Measurements from ENCODE around the gene TRMT112.

Gene TRMT112

DNA sequence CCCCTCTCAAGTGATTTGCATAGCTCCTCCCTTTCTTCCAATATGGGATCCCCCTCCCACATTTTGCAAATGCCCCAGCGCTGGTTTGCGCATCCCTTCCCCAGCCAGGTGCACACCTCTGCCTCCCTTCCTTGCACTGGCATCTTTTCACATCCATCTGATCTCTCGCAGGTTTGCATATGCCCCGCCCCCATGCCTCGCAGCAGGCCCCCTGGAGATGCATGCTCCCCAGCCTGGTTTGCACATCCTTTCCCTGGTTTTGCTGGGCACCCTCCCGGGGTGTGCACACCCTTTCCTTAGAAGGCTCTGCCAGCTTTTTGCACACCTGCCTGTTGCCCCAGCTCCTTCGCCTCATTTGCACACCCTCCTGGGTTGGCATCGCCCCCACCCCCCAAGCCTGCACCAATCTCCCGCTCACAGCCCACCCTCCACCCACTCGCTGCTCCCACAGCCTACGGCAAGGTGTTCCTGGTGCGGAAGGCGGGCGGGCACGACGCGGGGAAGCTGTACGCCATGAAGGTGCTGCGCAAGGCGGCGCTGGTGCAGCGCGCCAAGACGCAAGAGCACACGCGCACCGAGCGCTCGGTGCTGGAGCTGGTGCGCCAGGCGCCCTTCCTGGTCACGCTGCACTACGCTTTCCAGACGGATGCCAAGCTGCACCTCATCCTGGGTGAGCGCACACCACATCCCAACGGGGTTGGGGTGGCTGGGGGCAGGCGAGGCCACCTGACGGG, 42.5 kb upstream of the TRMT112 start:
- DNase-seq (ENCODE audit: low read depth): no peak
- no peak for TF ChIP-seq CTCF (conservative IDR thresholded peaks at IDR 0.05; ENCODE audit: low read length)
- H3K4me3 ChIP-seq (ENCODE audit: low read length): peak overlapping the region; percentile 96

DNA sequence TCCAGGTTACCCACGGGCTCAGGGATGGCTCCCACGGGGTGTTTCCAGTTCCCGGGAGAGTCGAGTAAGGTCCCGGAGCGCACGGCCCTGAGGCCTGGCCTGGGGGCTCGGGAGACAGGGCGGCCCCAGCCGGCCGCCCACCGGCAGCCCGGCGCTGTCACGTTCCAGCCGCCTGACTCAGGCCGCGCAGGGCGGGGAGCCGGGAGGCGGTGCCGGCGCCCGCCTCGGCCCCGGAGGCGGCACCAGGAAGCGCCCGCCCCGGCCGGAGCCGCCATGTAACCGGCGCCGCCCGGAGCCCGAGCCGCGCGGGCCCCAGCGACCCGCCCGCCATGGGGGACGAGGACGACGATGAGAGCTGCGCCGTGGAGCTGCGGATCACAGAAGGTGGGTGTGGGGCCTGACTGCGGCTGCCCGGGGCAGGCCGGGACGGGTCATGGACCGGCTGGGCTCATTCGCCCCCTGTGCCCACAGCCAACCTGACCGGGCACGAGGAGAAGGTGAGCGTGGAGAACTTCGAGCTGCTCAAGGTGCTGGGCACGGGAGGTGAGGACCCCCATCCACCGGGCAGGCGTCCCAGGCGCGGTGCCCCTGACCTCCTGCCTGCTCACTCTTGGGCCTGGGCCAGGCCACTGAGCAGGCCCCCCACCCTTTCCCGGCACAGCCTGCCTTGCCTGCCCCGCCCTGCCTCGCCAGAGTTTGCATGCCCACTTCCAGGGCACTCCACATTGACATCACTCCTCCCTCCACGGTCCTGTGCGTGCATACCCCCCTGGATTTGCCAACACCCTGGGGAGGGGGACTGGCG, 41.8 kb upstream of the TRMT112 start, which contains the start of gene RPS6KA4:
RPS6KA4 (plus strand) TSS at position 256 of the 805 bp plus-strand sequence; CDS start at position 330, 74 bp downstream.
- peak; percentile 56 for DNase-seq (ENCODE audit: low read depth)
- no peak for TF ChIP-seq CTCF (conservative IDR thresholded peaks at IDR 0.05; ENCODE audit: low read length)
- peak within 1 kb of the TSS; percentile 96 for H3K4me3 ChIP-seq (ENCODE audit: low read length)

DNA sequence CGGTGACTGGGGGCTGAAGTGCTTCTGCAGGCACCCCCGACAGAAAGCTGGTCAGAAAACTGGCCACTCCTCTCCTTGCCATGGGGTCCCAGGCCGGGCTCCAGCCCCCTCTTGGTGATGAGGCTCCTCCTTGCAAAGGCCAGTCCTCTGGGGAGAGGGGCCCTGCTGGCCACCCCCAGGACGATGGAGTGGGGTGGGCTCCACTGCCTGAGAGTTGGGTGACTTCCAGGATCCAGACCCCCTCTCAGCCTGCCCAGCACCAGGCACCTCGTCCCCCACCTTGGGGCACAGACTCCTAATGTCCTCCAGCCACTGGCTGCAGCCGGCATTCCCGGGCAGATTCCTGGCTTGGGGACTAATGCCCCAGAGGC, 41.2 kb upstream of the TRMT112 start:
- no peak for TF ChIP-seq CTCF (conservative IDR thresholded peaks at IDR 0.05; ENCODE audit: low read length)
- peak overlapping the region; percentile 67 for H3K4me3 ChIP-seq (ENCODE audit: low read length)
- DNase-seq (ENCODE audit: low read depth): no peak

DNA sequence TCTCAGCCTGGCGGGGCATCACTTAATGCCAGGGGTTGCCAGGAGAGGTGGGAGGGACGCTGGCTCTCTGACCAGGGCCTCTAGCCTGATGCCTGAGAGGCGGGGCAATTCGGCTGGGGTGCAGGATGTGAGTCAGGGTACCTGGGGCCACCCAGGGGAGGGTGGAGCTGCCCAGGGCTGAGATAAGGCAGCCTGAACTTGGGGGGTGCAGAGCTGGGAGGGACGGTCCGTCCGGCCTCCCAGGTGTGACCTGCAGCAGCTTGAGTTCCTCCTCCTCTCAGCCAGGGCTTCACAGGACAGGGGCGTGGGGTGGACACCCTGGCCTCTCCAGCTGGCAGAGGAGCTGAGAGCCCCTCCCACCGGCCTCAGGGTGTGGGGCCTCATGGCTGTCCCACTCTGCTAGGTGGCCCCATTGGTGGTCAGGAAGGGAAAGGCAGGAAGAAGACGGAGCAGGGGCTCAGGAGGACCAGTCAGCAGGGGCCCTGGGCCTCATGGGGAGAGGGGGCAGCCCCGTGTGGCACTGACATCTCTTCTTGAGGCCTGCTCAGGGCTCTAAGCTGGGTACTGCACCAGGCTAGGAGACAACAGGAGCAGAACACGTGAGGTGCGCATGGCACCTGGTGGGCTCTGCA, 40.7 kb upstream of the TRMT112 start:
- TF ChIP-seq CTCF (conservative IDR thresholded peaks at IDR 0.05; ENCODE audit: low read length): no peak
- H3K4me3 ChIP-seq (ENCODE audit: low read length): peak overlapping the region; percentile 67
- no peak for DNase-seq (ENCODE audit: low read depth)

DNA sequence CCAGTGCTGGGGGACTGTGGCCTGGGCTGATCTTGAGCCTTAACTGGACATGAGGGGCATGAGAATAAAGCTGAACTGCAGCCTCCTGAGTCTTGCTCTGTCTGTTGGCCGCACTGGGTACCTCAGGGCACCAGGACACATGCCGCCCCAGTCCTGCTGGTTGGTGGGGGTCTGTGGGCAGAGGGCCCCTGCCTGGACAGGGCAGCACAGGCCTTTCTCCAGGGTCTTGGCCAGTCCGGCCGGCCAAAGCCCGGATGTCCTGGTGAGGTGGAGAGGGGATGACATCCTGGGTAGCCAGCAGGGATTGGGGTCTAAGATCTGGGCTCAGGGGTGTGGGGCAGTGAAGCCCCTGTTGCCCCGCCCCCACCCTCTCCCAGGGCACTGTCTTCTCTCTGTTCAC, 40.1 kb upstream of the TRMT112 start:
- DNase-seq (ENCODE audit: low read depth): no peak
- no peak for TF ChIP-seq CTCF (conservative IDR thresholded peaks at IDR 0.05; ENCODE audit: low read length)
- no peak overlapping the region for H3K4me3 ChIP-seq (ENCODE audit: low read length)

DNA sequence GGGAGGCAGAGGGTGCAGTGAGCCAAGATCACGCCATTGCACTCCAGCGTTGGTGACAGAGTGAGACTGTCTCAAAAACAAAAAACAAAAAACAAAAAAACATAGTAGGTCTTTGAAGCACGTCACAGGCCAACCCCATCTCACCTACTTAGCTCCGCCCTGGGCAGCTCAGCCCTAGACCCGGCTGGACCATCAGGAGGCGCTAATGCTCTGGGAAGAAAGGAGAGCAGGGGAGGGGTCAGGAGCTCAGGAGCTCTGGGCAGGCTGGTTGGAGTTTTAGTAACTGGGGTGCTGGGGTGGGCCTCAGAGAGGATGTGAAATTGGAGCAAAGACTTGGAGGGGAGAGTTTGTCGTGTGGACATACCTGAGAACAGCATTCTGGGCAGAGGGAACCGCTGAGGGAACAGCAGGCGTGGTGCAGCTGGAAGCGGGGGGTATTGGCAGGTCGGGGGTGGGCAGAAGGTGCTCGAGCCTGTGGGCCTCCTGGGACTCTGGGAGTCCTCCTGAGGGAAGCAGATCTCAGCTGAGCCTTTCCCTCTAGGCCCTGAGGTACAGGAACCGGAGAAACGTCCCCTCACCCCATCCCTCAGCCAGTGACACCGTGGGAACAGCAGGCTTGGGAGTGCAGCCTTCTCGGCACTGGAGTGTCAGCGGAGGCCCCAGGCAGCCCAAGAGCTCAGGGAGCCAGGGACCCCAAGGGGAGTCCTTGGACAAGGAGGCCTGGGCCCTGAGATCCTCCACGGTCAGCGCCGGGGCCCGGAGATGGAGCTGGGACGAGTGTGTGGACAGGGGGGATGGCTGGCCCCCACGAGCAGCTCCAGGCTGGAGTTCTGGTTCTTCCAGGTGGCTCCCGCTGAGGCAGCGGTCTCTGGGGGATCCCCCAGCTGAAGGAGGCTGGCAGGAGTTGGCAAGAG, 39.4 kb upstream of the TRMT112 start:
- TF ChIP-seq CTCF (conservative IDR thresholded peaks at IDR 0.05; ENCODE audit: low read length): peak; percentile 42
- no peak overlapping the region for H3K4me3 ChIP-seq (ENCODE audit: low read length)

More for the DNA sequence above, 39.4 kb upstream of the TRMT112 start:
- peak; percentile 29 for DNase-seq (ENCODE audit: low read depth)
